Transverse colon (tissue), 4 donors: ENCODE data around the gene BAAT. TPM values are rescaled to one million over a fixed set of nuclear protein-coding genes. Genes with fewer than 3 reads are reported as not detected.

Source experiments
- DNase-seq: peaks from one replicate; pipeline ENCODE4 v3.0.0-alpha.2; 2019
- H3K27ac ChIP-seq, 4 donors: fragments of 200-600 bp; sonication (generic); 2 replicates each; pipeline ENCODE4 v1.5.1; 2016 to 2018; ENCODE audit warnings: inconsistent platforms in 4 of 4
- H3K27me3 ChIP-seq: fragments of 200-600 bp; sonication (generic); 2 replicates; pipeline ENCODE4 v1.5.1; 2017; ENCODE audit warnings: inconsistent platforms
- H3K36me3 ChIP-seq, 4 donors: fragments of 200-600 bp; sonication (generic); 2 replicates each; pipeline ENCODE4 v1.5.1; 2017 to 2019; ENCODE audit warnings: inconsistent platforms in 4 of 4
- H3K4me1 ChIP-seq, 4 donors: fragments of 200-600 bp; sonication (generic); 2 replicates each; pipeline ENCODE4 v1.5.1; 2017 to 2020; ENCODE audit warnings: inconsistent platforms in 4 of 4
- H3K4me3 ChIP-seq, 4 donors: fragments of 200-600 bp; sonication (generic); 1 replicate in 1 of 4; 2 replicates in 3 of 4; pipeline versions ENCODE4 v1.5.1 to v1.6.1; 2017 to 2019; ENCODE audit warnings: inconsistent platforms in 4 of 4
- H3K9me3 ChIP-seq, 2 donors: fragments of 200-600 bp; sonication (generic); 2 replicates each; pipeline ENCODE4 v1.5.1; 2017 to 2019; ENCODE audit warnings: inconsistent platforms in 2 of 2
- CTCF ChIP-seq, 5 experiments: fragments of 200-600 bp in 3 of 5; fragments of 450-650 bp in 2 of 5; sonication (generic) in 3 of 5; IDR thresholded peaks; 1 replicate in 2 of 5; 2 replicates in 3 of 5; pipeline ENCODE4 v1.5.1; 2016 to 2017; ENCODE audit warnings: antibody characterized with exemption in 5 of 5, inconsistent platforms in 3 of 5, mild to moderate bottlenecking in 2 of 5, moderate library complexity in 1 of 5
- EP300 ChIP-seq: sonication (generic); formaldehyde crosslinking; IDR thresholded peaks from one replicate; pipeline ENCODE4 v1.6.1; 2017; ENCODE audit warnings: antibody characterized with exemption, low read depth
- POLR2A ChIP-seq: fragments of 450-650 bp; IDR thresholded peaks from one replicate; pipeline ENCODE4 v1.6.1; 2016; ENCODE audit warnings: antibody characterized with exemption, mild to moderate bottlenecking, moderate library complexity
- POLR2AphosphoS5 ChIP-seq, 3 donors: sonication (generic); formaldehyde crosslinking; IDR thresholded peaks; one replicate each; pipeline ENCODE4 v1.6.1; 2016; ENCODE audit warnings: antibody characterized with exemption in 3 of 3
- WGBS, 2 donors: methylation state at CpG; one replicate each; pipeline ENCODE4 v1.1.5; 2018; ENCODE audit warnings: low coverage in 1 of 2; 5-methylcytosine and 5-hydroxymethylcytosine counted together
- in situ Hi-C, 4 donors: fragments of 200-750 bp; cut with MboI; loops; one replicate each; pipeline versions ENCODE4 v1.15.0 to v1.15.1; 2017; ENCODE audit warnings: low sequenced_read_pairs in 3 of 4, low pct_ligation_motif_present in 1 of 4, low pct_unique_long_range_greater_than_20kb in 1 of 4
- intact Hi-C: fragments of 100-400 bp; cut with DNase I; formaldehyde crosslinking; loops from one replicate; pipeline ENCODE4 v1.15.1; 2023; ENCODE audit warnings: low total_unique reads
- total RNA-seq, 4 donors: library from RNA; depleted of rRNA; stranded (reverse); fragments of >200 nt; gene quantifications; one replicate each; pipeline ENCODE4 v1.1.0, GENCODE V29; 2016

Gene BAAT
- total RNA-seq, 4 donors from 2014 or later = 0.14 TPM; not detected in 3

GRCh38 chr9:101418518-101419430, 34.0 kb upstream of the BAAT start:
- no peak for TF ChIP-seq POLR2A
- TF ChIP-seq CTCF (IDR thresholded peaks at IDR 0.05) = no peak
- TF ChIP-seq POLR2AphosphoS5 (IDR thresholded peaks at IDR 0.05) = no peak
- no peak for TF ChIP-seq EP300
- peaks cover 4 to 18% of the 10 kb centered on the region in 2 donors for H3K9me3 ChIP-seq
- H3K4me1 ChIP-seq = no peaks in the 10 kb centered on the region
- DNase-seq = no peak
- H3K4me3 ChIP-seq = no peak overlapping the region
- in situ Hi-C loops = no loop called here
- no peak overlapping the region for H3K27ac ChIP-seq
- 75 to 81% methylated on average over 7 of the region's 7 CpGs for WGBS, 2 donors
- H3K27me3 ChIP-seq = no peaks in the 10 kb centered on the region
- H3K36me3 ChIP-seq = no peaks in the 10 kb centered on the region
- intact Hi-C loops = no loop called here

- DNase-seq = no peak
- no peak overlapping the region for H3K27ac ChIP-seq
- in situ Hi-C loops (no loop called here), intact Hi-C loops (no loop called here)
- TF ChIP-seq POLR2A (no peak), POLR2AphosphoS5 (IDR thresholded peaks at IDR 0.05) (no peak), CTCF (IDR thresholded peaks at IDR 0.05) (no peak), EP300 (no peak)
- H3K4me1 ChIP-seq = no peaks in the 10 kb centered on the region
- peaks cover 12 to 26% of the 10 kb centered on the region in 2 donors for H3K9me3 ChIP-seq
- H3K27me3 ChIP-seq = no peaks in the 10 kb centered on the region
- no peak overlapping the region for H3K4me3 ChIP-seq
- no peaks in the 10 kb centered on the region for H3K36me3 ChIP-seq
Measured at GRCh38 chr9:101417977-101418376, 33.2 kb upstream of the BAAT start.

GRCh38 chr9:101417389-101417788, 32.6 kb upstream of the BAAT start:
- intact Hi-C loops (no loop called here), in situ Hi-C loops (no loop called here)
- TF ChIP-seq EP300 (no peak), POLR2AphosphoS5 (IDR thresholded peaks at IDR 0.05) (no peak)

GRCh38 chr9:101415578-101415977, 30.8 kb upstream of the BAAT start:
- Histone ChIP-seq H3K27me3 (no peaks in the 10 kb centered on the region), H3K4me1 (no peaks in the 10 kb centered on the region), H3K9me3 (peaks cover 33 to 50% of the 10 kb centered on the region in 2 donors), H3K36me3 (no peaks in the 10 kb centered on the region), H3K4me3 (no peak overlapping the region), H3K27ac (no peak overlapping the region)
- intact Hi-C loops = no loop called here
- TF ChIP-seq POLR2A (no peak), POLR2AphosphoS5 (IDR thresholded peaks at IDR 0.05) (no peak), CTCF (IDR thresholded peaks at IDR 0.05) (no peak), EP300 (no peak)
- no peak for DNase-seq
- in situ Hi-C loops = no loop called here

More at GRCh38 chr9:101417389-101417788, 32.6 kb upstream of the BAAT start:
- H3K36me3 ChIP-seq = no peaks in the 10 kb centered on the region
- H3K4me1 ChIP-seq = no peaks in the 10 kb centered on the region
- DNase-seq = no peak
- no peaks in the 10 kb centered on the region for H3K27me3 ChIP-seq
- H3K4me3 ChIP-seq = no peak overlapping the region
- H3K27ac ChIP-seq = no peak overlapping the region
- peaks cover 17 to 32% of the 10 kb centered on the region in 2 donors for H3K9me3 ChIP-seq

- Histone ChIP-seq H3K27ac (no peak overlapping the region), H3K4me1 (no peaks in the 10 kb centered on the region), H3K4me3 (no peak overlapping the region), H3K9me3 (peaks cover 40 to 57% of the 10 kb centered on the region in 2 donors), H3K27me3 (no peaks in the 10 kb centered on the region), H3K36me3 (no peaks in the 10 kb centered on the region)
- DNase-seq = no peak
- intact Hi-C loops (no loop called here), in situ Hi-C loops (no loop called here)
- no peak for TF ChIP-seq EP300
Measured at GRCh38 chr9:101414839-101415238, 30.0 kb upstream of the BAAT start.
